ENCODE data around the gene NCOA6.

GRCh38 chr20:34859367-34859766 is 33.9 kb upstream of the NCOA6 start:
- TF ChIP-seq POLR2A (IDR thresholded peaks at IDR 0.05; ENCODE audit: low read length): no peak
- TF ChIP-seq GATA1 (IDR thresholded peaks at IDR 0.05; ENCODE audit: low read depth, low read length): no peak
